ENCODE results near the gene RANBP17. TPM values are rescaled to one million over a fixed set of nuclear protein-coding genes. Genes with fewer than 3 reads are reported as not detected.

The RANBP17 gene
- total and polyA plus RNA-seq, 9 of the 15 experiments (the other 6 are each of a cell fraction or from before 2014, with no cell fraction given): not detected

- Histone ChIP-seq H3K27ac (ENCODE audit: extremely low read depth, low read depth, low read length) (no peak overlapping the region), H3K4me3 (no peak overlapping the region), H3K9me1 (ENCODE audit: control insufficient read depth, insufficient read depth, low read length) (no peaks in the 10 kb centered on the region), H3K79me2 (ENCODE audit: control insufficient read depth, insufficient read depth, low read length) (no peaks in the 10 kb centered on the region), H4K20me1 (replicated peaks; ENCODE audit: control insufficient read depth, insufficient read depth, low read length) (no peaks in the 10 kb centered on the region), H3K4me2 (ENCODE audit: insufficient read depth, low read length) (no peak overlapping the region), H2AFZ (ENCODE audit: low read depth, low read length) (no peak overlapping the region), H3K9ac (ENCODE audit: insufficient read depth in 1 of 2, low read depth in 2 of 2, low read length in 2 of 2) (no peak overlapping the region), H3K4me1 (replicated peaks in 1 of 2; ENCODE audit: control insufficient read depth in 2 of 2, insufficient read depth in 2 of 2, low read length in 2 of 2) (no peaks in the 10 kb centered on the region), H3K27me3 (ENCODE audit: control insufficient read depth in 2 of 2, insufficient read depth in 2 of 2, low read length in 2 of 2) (no peaks in the 10 kb centered on the region), H3K9me3 (replicated peaks; ENCODE audit: control insufficient read depth, insufficient read depth, low read depth, low read length) (no peaks in the 10 kb centered on the region), H3K36me3 (ENCODE audit: control insufficient read depth, insufficient read depth, low read length) (no peaks in the 10 kb centered on the region)
- intact Hi-C loops (cut with micrococcal nuclease): loop anchor here (10.0 kb wide), 2 partner anchors 348 to 418 kb away; no protein-coding TSS in a partner anchor
- CTCF ChIA-PET (ENCODE audit: low intra/inter-chr PET ratio): no interaction called here
- no TSS peak for BruUV-seq (replicated peaks)
- 9% methylated on average over 1 of the region's 1 CpG for WGBS (ENCODE audit: insufficient coverage, low coverage, missing lambda C conversion rate)
- in situ Hi-C loops (cut with MboI): no loop called here
- DNase-seq (ENCODE audit: extremely low read depth in 1 of 4, low spot score in 3 of 4): peak; percentile 8 to 30 (median 20)
- POLR2A ChIA-PET: interaction anchor here (0.5 kb wide), 1 partner anchor 1043 kb away, joined by 3 read pairs; no protein-coding TSS in a partner anchor
- 0 out of 4 replicates have a peak, but pooled peaks of 1 of the 2 experiments have one; percentile 10 for TF ChIP-seq RAD21 (CRISPR knock-in tag; conservative IDR thresholded peaks at IDR 0.05 in 1 of 2, IDR thresholded peaks at IDR 0.05 in 1 of 2)
- no peak for TF ChIP-seq SAFB2 (IDR thresholded peaks at IDR 0.05; ENCODE audit: borderline replicate concordance, low read depth, low read length, severe bottlenecking)
- no peak for TF ChIP-seq SIX5 (IDR thresholded peaks at IDR 0.05; ENCODE audit: borderline replicate concordance in 1 of 2, insufficient read depth in 1 of 2, low read depth in 1 of 2, low read length in 2 of 2)
- peak; percentile 39 to 57 (median 44); a peak in 5 of 6 replicates for TF ChIP-seq CTCF (IDR thresholded peaks at IDR 0.05 in 2 of 3, conservative IDR thresholded peaks at IDR 0.05 in 1 of 3; ENCODE audit: insufficient read depth in 2 of 3, low read depth in 1 of 3, low read length in 3 of 3)
- TF ChIP-seq TCF3 (CRISPR knock-in tag; IDR thresholded peaks at IDR 0.05): no peak
- TF ChIP-seq THAP12 (CRISPR knock-in tag; IDR thresholded peaks at IDR 0.05): no peak
- TF ChIP-seq RBBP5 (IDR thresholded peaks at IDR 0.05; ENCODE audit: borderline replicate concordance, insufficient read depth, low read length, poor library complexity, severe bottlenecking): no peak
- TF ChIP-seq SMAD3 (CRISPR knock-in tag; conservative IDR thresholded peaks at IDR 0.05): no peak
- peak; percentile 95 for ATAC-seq
- FAIRE-seq: peak; percentile 29
Measured at GRCh38 chr5:171162596-171162995, 300.8 kb downstream of the RANBP17 start.

Measured in K562 (cell line).